ENCODE data around the gene PI16. TPM values are rescaled to one million over a fixed set of nuclear protein-coding genes. Genes with fewer than 3 reads are reported as not detected.
A peak's percentile ranks its signal among the peaks of the same experiment; 100 is the strongest.

Gene PI16
- total RNA-seq, 2 donors from 2014 or later, result not detected

- peaks cover 8% of the 10 kb centered on the region for H3K36me3 Mint-ChIP-seq
- peaks cover 2 to 11% of the 10 kb centered on the region in 2 donors for H3K4me1 Mint-ChIP-seq (ENCODE audit: low read depth in 2 of 2)
- DNase-seq (ENCODE audit: low spot score) (peak; percentile 63), ATAC-seq (no peak)
- no peak overlapping the region for H3K27ac Mint-ChIP-seq
- no peak overlapping the region for H3K4me3 Mint-ChIP-seq
- no peaks in the 10 kb centered on the region for H3K9me3 Mint-ChIP-seq
- no peaks in the 10 kb centered on the region for H3K27me3 Mint-ChIP-seq
These were observed 13.9 kb downstream of the PI16 start for GRCh38 chr6:36968266-36968977.

GRCh38 chr6:36969240-36969691 is 14.7 kb downstream of the PI16 start:
- H3K4me1 Mint-ChIP-seq (ENCODE audit: low read depth in 2 of 2), result peaks cover 0 to 6% of the 10 kb centered on the region in 2 donors
- no peaks in the 10 kb centered on the region for H3K27me3 Mint-ChIP-seq
- H3K9me3 Mint-ChIP-seq, result no peaks in the 10 kb centered on the region
- H3K36me3 Mint-ChIP-seq, result peaks cover 8% of the 10 kb centered on the region
- DNase-seq (ENCODE audit: low spot score), result no peak
- no peak overlapping the region for H3K27ac Mint-ChIP-seq
- ATAC-seq, result no peak
- H3K4me3 Mint-ChIP-seq, result no peak overlapping the region

- DNase-seq (ENCODE audit: low spot score) (no peak), ATAC-seq (no peak)
- no peak overlapping the region for H3K27ac Mint-ChIP-seq
- H3K4me3 Mint-ChIP-seq, result no peak overlapping the region
- peaks cover 8% of the 10 kb centered on the region for H3K36me3 Mint-ChIP-seq
- no peaks in the 10 kb centered on the region for H3K9me3 Mint-ChIP-seq
- peaks cover 0 to 3% of the 10 kb centered on the region in 2 donors for H3K4me1 Mint-ChIP-seq (ENCODE audit: low read depth in 2 of 2)
- H3K27me3 Mint-ChIP-seq, result no peaks in the 10 kb centered on the region
These were observed 15.7 kb downstream of the PI16 start for GRCh38 chr6:36969988-36970891.

- ATAC-seq (no peak), DNase-seq (ENCODE audit: low spot score) (no peak)
- Mint-ChIP-seq H3K27ac (no peak overlapping the region), H3K9me3 (no peaks in the 10 kb centered on the region), H3K27me3 (no peaks in the 10 kb centered on the region), H3K36me3 (peaks cover 8% of the 10 kb centered on the region), H3K4me3 (no peak overlapping the region), H3K4me1 (ENCODE audit: low read depth in 2 of 2) (peaks cover 0 to 3% of the 10 kb centered on the region in 2 donors)
These were observed 16.6 kb downstream of the PI16 start for GRCh38 chr6:36970892-36971842.

- Mint-ChIP-seq H3K36me3 (peaks cover 8% of the 10 kb centered on the region), H3K4me1 (ENCODE audit: low read depth in 2 of 2) (peaks cover 0 to 5% of the 10 kb centered on the region in 2 donors)
These were observed 17.6 kb downstream of the PI16 start for GRCh38 chr6:36971921-36972673.

GRCh38 chr6:36973190-36973589 is 18.7 kb downstream of the PI16 start:
- Mint-ChIP-seq H3K4me3 (no peak overlapping the region), H3K36me3 (peaks cover 8% of the 10 kb centered on the region), H3K27me3 (no peaks in the 10 kb centered on the region), H3K9me3 (no peaks in the 10 kb centered on the region), H3K4me1 (ENCODE audit: low read depth in 2 of 2) (peaks cover 0 to 8% of the 10 kb centered on the region in 2 donors), H3K27ac (no peak overlapping the region)
- ATAC-seq, result no peak
- no peak for DNase-seq (ENCODE audit: low spot score)

More at GRCh38 chr6:36971921-36972673, 17.6 kb downstream of the PI16 start:
- Mint-ChIP-seq H3K27ac (no peak overlapping the region), H3K4me3 (no peak overlapping the region), H3K9me3 (no peaks in the 10 kb centered on the region), H3K27me3 (no peaks in the 10 kb centered on the region)
- DNase-seq (ENCODE audit: low spot score) (no peak), ATAC-seq (no peak)

GRCh38 chr6:36973647-36974046 is 19.1 kb downstream of the PI16 start:
- H3K36me3 Mint-ChIP-seq, result peaks cover 7% of the 10 kb centered on the region
- ATAC-seq (no peak), DNase-seq (ENCODE audit: low spot score) (no peak)
- H3K27ac Mint-ChIP-seq, result no peak overlapping the region
- no peaks in the 10 kb centered on the region for H3K9me3 Mint-ChIP-seq
- H3K4me3 Mint-ChIP-seq, result no peak overlapping the region
- no peaks in the 10 kb centered on the region for H3K27me3 Mint-ChIP-seq
- H3K4me1 Mint-ChIP-seq (ENCODE audit: low read depth in 2 of 2), result peaks cover 0 to 6% of the 10 kb centered on the region in 2 donors

GRCh38 chr6:36975231-36976006 is 20.9 kb downstream of the PI16 start:
- Mint-ChIP-seq H3K9me3 (no peaks in the 10 kb centered on the region), H3K27ac (peak overlapping the region in 1 of 2 donors; percentile 31), H3K36me3 (no peaks in the 10 kb centered on the region), H3K4me3 (no peak overlapping the region), H3K27me3 (no peaks in the 10 kb centered on the region), H3K4me1 (ENCODE audit: low read depth in 2 of 2) (peaks cover 4 to 12% of the 10 kb centered on the region in 2 donors)
- DNase-seq (ENCODE audit: low spot score), result no peak
- no peak for ATAC-seq

- no peaks in the 10 kb centered on the region for H3K36me3 Mint-ChIP-seq
- no peak overlapping the region for H3K4me3 Mint-ChIP-seq
- ATAC-seq (no peak), DNase-seq (ENCODE audit: low spot score) (no peak)
- no peaks in the 10 kb centered on the region for H3K27me3 Mint-ChIP-seq
- peak overlapping the region in 1 of 2 donors; percentile 31 for H3K27ac Mint-ChIP-seq
- H3K4me1 Mint-ChIP-seq (ENCODE audit: low read depth in 2 of 2), result peaks cover 8 to 17% of the 10 kb centered on the region in 2 donors
- H3K9me3 Mint-ChIP-seq, result no peaks in the 10 kb centered on the region
These were observed 21.4 kb downstream of the PI16 start for GRCh38 chr6:36976007-36976264.

GRCh38 chr6:36976509-36976908 is 22.0 kb downstream of the PI16 start:
- H3K27me3 Mint-ChIP-seq, result no peaks in the 10 kb centered on the region
- no peak for ATAC-seq
- H3K4me3 Mint-ChIP-seq, result no peak overlapping the region
- no peak overlapping the region for H3K27ac Mint-ChIP-seq
- no peak for DNase-seq (ENCODE audit: low spot score)
- peaks cover 10 to 20% of the 10 kb centered on the region in 2 donors for H3K4me1 Mint-ChIP-seq (ENCODE audit: low read depth in 2 of 2)
- no peaks in the 10 kb centered on the region for H3K36me3 Mint-ChIP-seq
- no peaks in the 10 kb centered on the region for H3K9me3 Mint-ChIP-seq

GRCh38 chr6:36976931-36977330 is 22.4 kb downstream of the PI16 start:
- peaks cover 14 to 24% of the 10 kb centered on the region in 2 donors for H3K4me1 Mint-ChIP-seq (ENCODE audit: low read depth in 2 of 2)
- no peak overlapping the region for H3K27ac Mint-ChIP-seq
- H3K27me3 Mint-ChIP-seq, result no peaks in the 10 kb centered on the region
- no peak for DNase-seq (ENCODE audit: low spot score)
- no peak overlapping the region for H3K4me3 Mint-ChIP-seq
- no peaks in the 10 kb centered on the region for H3K9me3 Mint-ChIP-seq
- ATAC-seq, result no peak
- H3K36me3 Mint-ChIP-seq, result peaks cover 4% of the 10 kb centered on the region

GRCh38 chr6:36977470-36977941 is 23.0 kb downstream of the PI16 start:
- ATAC-seq (no peak), DNase-seq (ENCODE audit: low spot score) (no peak)
- H3K4me3 Mint-ChIP-seq, result no peak overlapping the region
- peaks cover 4% of the 10 kb centered on the region for H3K36me3 Mint-ChIP-seq
- H3K27me3 Mint-ChIP-seq, result no peaks in the 10 kb centered on the region
- H3K4me1 Mint-ChIP-seq (ENCODE audit: low read depth in 2 of 2), result peaks cover 18 to 27% of the 10 kb centered on the region in 2 donors
- no peaks in the 10 kb centered on the region for H3K9me3 Mint-ChIP-seq
- no peak overlapping the region for H3K27ac Mint-ChIP-seq
